Neutrophil (primary cell): ENCODE results near the gene CCNL2.

ENCODE experiments used
- H3K27ac ChIP-seq: fragments of 200-600 bp; sonication (generic); 2 replicates; pipeline ENCODE4 v1.5.1; 2016; ENCODE audit warnings: mild to moderate bottlenecking, moderate library complexity
- H3K27me3 ChIP-seq: fragments of 200-600 bp; sonication (generic); 2 replicates; pipeline ENCODE4 v1.6.0; 2016; ENCODE audit warnings: mild to moderate bottlenecking
- H3K36me3 ChIP-seq: fragments of 200-600 bp; sonication (generic); 2 replicates; pipeline ENCODE4 v1.5.1; 2017
- H3K4me1 ChIP-seq, 2 experiments: fragments of 200-600 bp in 1 of 2; sonication (generic) in 1 of 2; 1 replicate in 1 of 2; 2 replicates in 1 of 2; pipeline versions ENCODE4 v1.5.1 to v1.6.1; 2013 to 2016; ENCODE audit warnings: low read depth in 1 of 2, low read length in 1 of 2, mild to moderate bottlenecking in 1 of 2, moderate library complexity in 1 of 2; ENCODE audit not compliant: control insufficient read depth in 1 of 2, insufficient read depth in 1 of 2
- H3K4me3 ChIP-seq, 2 experiments: fragments of 200-600 bp in 1 of 2; sonication (generic) in 1 of 2; 1 replicate in 1 of 2; 2 replicates in 1 of 2; pipeline ENCODE4 v1.5.1; 2013 to 2016; ENCODE audit warnings: low read depth in 1 of 2, low read length in 1 of 2, mild to moderate bottlenecking in 1 of 2, moderate library complexity in 1 of 2
- H3K9me3 ChIP-seq: fragments of 200-600 bp; sonication (generic); 2 replicates; pipeline ENCODE4 v1.5.1; 2016
- CTCF ChIP-seq: fragments of 200-600 bp; sonication (generic); IDR thresholded peaks from 2 replicates; pipeline ENCODE4 v1.5.1; 2016; ENCODE audit warnings: antibody characterized with exemption

The CCNL2 gene

GRCh38 chr1:1432951-1433803 is 34.0 kb upstream of the CCNL2 start:
- H3K27ac ChIP-seq: no peak overlapping the region
- no peaks in the 10 kb centered on the region for H3K9me3 ChIP-seq
- H3K27me3 ChIP-seq: peaks cover 100% of the 10 kb centered on the region
- peaks cover 6 to 11% of the 10 kb centered on the region in 2 experiments for H3K4me1 ChIP-seq
- TF ChIP-seq CTCF: no peak
- H3K4me3 ChIP-seq: no peak overlapping the region
- H3K36me3 ChIP-seq: no peaks in the 10 kb centered on the region

- peaks cover 6 to 11% of the 10 kb centered on the region in 2 experiments for H3K4me1 ChIP-seq
- no peaks in the 10 kb centered on the region for H3K36me3 ChIP-seq
- no peak overlapping the region for H3K27ac ChIP-seq
- no peak overlapping the region for H3K4me3 ChIP-seq
- no peak for TF ChIP-seq CTCF
- H3K27me3 ChIP-seq: peaks cover 100% of the 10 kb centered on the region
- H3K9me3 ChIP-seq: no peaks in the 10 kb centered on the region
Measured at GRCh38 chr1:1432274-1432950, 33.3 kb upstream of the CCNL2 start.

GRCh38 chr1:1431845-1432273 is 32.7 kb upstream of the CCNL2 start:
- Histone ChIP-seq H3K4me1 (peaks cover 6 to 11% of the 10 kb centered on the region in 2 experiments), H3K4me3 (no peak overlapping the region), H3K27ac (no peak overlapping the region), H3K36me3 (no peaks in the 10 kb centered on the region), H3K9me3 (no peaks in the 10 kb centered on the region), H3K27me3 (peaks cover 100% of the 10 kb centered on the region)
- TF ChIP-seq CTCF: no peak

- Histone ChIP-seq H3K27me3 (peaks cover 100% of the 10 kb centered on the region), H3K4me3 (no peak overlapping the region), H3K27ac (no peak overlapping the region), H3K36me3 (no peaks in the 10 kb centered on the region), H3K4me1 (peaks cover 4 to 9% of the 10 kb centered on the region in 2 experiments), H3K9me3 (no peaks in the 10 kb centered on the region)
- no peak for TF ChIP-seq CTCF
Measured at GRCh38 chr1:1430992-1431844, 32.1 kb upstream of the CCNL2 start.
